22Rv1 (cell line): ENCODE data around the gene MCM3.

ENCODE experiments used
- H3K27ac ChIP-seq: fragments of 450-650 bp; 2 replicates; pipeline ENCODE4 v1.5.1; 2017
- ZFX ChIP-seq: fragments of 450-650 bp; IDR thresholded peaks from 2 replicates; pipeline ENCODE4 v1.6.1; 2017; ENCODE audit warnings: antibody characterized with exemption, borderline replicate concordance
- TF ChIP-seq, protein P1 (sequence below): fragments of 450-650 bp; IDR thresholded peaks from 2 replicates; pipeline ENCODE4 v1.5.1; 2017; ENCODE audit warnings: mild to moderate bottlenecking

The MCM3 gene

DNA sequence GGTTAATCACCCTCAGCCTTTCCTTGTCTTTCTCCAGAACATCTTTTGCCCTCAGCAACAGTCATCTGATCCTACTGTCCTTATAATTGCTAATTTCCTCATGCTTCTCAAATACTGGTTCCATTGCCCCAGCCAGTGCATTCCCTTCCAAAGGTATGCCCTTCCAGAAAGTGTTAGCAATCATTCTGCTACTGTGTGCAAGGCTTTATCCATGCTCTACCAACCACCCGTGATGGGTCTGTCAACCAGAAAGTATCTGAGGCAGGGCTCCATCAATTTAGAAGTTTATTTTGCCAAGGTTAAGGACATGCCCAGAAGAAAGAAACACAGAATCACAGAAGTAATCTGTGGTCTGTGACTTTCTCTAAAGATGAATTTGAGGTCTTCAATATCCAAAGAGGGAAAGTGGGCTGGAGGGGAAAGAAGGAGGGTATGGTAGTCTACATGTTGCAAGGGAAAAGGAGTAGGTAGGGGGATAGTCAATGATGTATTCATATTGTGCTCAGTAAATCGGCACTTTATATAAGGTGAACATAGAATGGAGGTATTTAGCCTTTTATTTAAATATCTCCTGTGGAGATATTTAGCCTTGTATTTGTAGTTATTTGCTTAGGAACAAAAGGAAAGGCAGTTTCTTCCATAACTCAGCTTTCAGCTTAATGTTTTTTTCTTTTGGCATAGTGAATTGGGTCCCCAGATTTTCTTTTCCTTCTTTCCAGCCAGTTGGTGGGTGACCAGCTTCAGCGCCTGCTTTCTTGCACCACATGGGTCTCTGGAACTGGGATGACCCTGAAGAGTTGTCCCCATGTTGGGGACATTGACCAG, 42.2 kb upstream of the MCM3 start:
- no peak overlapping the region for H3K27ac ChIP-seq
- TF ChIP-seq ZFX, result no peak
- TF ChIP-seq, protein P1, sequence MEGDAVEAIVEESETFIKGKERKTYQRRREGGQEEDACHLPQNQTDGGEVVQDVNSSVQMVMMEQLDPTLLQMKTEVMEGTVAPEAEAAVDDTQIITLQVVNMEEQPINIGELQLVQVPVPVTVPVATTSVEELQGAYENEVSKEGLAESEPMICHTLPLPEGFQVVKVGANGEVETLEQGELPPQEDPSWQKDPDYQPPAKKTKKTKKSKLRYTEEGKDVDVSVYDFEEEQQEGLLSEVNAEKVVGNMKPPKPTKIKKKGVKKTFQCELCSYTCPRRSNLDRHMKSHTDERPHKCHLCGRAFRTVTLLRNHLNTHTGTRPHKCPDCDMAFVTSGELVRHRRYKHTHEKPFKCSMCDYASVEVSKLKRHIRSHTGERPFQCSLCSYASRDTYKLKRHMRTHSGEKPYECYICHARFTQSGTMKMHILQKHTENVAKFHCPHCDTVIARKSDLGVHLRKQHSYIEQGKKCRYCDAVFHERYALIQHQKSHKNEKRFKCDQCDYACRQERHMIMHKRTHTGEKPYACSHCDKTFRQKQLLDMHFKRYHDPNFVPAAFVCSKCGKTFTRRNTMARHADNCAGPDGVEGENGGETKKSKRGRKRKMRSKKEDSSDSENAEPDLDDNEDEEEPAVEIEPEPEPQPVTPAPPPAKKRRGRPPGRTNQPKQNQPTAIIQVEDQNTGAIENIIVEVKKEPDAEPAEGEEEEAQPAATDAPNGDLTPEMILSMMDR, result no peak

DNA sequence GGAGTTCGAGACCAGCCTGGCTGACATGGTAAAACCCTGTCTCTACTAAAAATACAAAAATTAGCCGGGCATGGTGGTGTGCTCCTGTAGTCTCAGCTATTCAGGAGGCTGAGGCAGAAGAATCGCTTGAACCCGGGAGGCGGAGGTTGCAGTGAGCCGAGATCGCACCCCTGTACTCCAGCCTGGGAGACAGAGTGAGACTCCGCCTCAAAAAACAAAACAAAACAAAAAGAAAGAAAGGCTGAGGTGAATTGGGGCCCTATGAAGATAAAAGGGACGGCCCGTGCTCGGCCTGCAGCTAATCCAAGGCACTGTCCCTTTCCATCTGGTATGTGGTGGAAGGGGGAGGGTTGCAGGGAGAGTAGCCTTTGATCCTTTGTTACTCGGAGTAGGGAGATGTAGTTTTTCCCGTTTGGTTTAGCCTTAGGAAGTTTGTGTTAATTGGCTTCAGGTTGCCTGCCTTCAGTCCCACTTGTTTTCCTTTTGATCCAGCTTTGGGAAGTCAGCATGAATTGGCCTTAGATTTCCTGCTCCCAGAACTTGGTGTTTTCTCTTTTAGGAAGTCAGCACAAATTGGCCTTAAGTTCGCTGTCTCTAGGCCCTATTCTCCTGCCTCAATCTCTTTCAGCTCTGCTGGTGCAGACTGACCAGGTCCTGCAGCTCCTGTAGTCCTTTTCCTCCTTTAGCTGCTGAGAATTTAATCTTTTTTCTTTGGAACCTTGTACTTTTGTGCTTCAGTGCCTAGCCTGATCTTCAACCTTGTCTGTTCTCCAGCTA, 41.3 kb upstream of the MCM3 start:
- no peak for TF ChIP-seq ZFX
- TF ChIP-seq, protein P1, result no peak
- no peak overlapping the region for H3K27ac ChIP-seq

DNA sequence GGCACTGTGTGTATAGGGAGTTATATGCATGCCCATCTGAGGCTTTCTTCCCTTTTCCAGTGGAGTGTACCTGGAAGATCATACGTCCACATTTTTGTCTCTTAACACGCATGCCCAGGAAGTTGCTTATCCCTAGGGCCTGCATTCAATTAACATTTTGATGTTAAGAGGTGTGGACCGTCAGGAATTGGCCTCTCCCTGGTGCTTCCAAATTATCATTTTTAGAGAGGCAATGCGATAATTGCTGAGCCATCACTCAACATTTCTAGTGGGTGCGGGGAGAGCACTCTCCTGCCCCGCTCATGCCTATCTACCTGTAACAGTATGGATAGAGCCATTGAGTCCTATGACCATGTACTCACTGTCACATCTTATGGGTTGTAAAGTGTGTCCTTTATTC, 39.6 kb upstream of the MCM3 start:
- TF ChIP-seq, protein P1, result no peak
- TF ChIP-seq ZFX, result no peak
- no peak overlapping the region for H3K27ac ChIP-seq

GRCh38 chr6:52317841-52318581, 33.5 kb upstream of the MCM3 start:
- no peak overlapping the region for H3K27ac ChIP-seq
- TF ChIP-seq ZFX, result no peak
- TF ChIP-seq, protein P1, result no peak

- H3K27ac ChIP-seq, result no peak overlapping the region
- TF ChIP-seq, protein P1, result no peak
- TF ChIP-seq ZFX, result no peak
These were observed 32.7 kb upstream of the MCM3 start for GRCh38 chr6:52317211-52317610.

DNA sequence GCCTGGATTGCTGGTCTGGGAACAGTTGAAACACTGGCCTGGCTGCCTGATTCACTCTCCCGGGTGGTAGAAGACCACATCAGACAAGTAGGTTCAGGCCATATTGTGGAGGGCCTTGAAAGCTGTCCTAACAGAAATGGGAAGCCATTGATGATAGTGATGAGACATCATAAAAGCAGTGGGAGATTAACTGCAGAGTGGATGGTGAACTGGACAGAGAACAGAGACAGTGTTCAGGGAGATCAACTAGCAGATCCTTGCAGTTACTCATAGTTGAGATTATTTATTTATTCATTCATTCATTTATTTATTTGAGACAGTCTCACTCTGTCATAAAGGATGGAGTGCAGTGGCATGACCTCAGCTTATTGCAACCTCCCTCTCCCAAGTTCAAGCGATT, 30.2 kb upstream of the MCM3 start:
- H3K27ac ChIP-seq, result no peak overlapping the region
- TF ChIP-seq ZFX, result no peak
- TF ChIP-seq, protein P1, result no peak
